ENCODE results near the gene CD160.
"Not testable (repeated sequence)": the region's sequence is repeated elsewhere in the genome, so short reads cannot be mapped to it uniquely, and the experiment has no call there.

The CD160 gene

DNA sequence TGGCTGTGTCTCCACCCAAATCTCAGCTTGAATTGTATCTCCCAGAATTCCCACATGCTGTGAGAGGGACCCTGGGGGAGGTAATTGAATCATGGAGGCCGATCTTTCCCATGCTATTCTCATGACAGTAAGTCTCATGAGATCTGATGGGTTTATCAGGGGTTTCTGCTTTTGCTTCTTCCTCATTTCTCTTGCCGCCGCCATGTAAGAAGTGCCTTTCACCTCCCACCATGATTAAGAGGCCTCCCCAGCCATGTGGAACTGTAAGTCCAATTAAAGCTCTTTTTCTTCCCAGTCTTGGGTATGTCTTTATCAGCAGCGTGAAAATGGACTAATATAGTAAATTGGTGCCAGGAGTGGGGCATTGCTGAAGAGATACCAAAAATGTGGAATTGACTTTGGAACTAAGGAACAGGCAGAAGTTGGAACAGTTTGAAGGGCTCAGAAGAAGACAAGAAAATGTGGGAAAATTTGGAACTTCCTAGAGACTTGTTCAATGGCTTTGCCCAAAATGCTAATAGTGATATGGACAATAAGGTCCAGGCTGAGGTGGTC is 41.2 kb downstream of the CD160 start:
- not testable (repeated sequence) for DNase-seq

DNA sequence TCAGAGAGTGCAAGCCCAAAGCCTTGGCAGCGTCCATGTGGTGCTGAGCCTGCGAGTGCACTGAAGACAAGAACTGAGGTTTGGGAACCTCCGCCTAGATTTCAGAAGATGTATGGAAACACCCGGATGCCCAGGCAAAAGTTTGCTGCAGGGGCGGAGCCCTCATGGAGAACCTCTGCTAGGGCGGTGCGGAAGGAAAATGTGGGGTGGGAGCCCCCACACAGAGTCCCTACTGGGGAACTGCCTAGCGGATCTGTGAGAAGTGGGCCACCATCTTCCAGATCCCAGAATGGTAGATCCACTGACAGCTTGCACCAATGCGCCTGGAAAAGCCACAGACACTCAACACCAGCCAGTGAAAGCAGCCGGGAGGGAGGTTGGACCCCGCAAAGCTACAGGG is 42.2 kb downstream of the CD160 start:
- not testable (repeated sequence) for DNase-seq

DNA sequence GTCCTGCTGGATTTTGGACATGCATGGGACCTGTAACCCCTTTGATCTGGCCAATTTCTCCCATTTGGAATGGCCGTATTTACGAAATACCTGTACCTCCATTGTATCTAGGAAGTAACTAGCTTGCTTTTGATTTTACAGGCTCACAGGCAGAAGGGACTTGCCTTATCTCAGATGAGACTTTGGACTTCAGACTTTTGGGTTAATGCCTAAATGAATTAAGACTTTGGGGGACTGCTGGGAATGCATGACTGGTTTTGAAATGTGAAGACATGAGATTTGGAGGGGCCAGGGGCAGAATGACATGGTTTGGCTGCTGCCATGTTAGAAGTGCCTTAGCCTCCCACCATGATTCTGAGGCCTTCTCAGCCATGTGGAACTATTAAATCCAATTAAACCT is 42.7 kb downstream of the CD160 start:
- not testable (repeated sequence) for DNase-seq

DNA sequence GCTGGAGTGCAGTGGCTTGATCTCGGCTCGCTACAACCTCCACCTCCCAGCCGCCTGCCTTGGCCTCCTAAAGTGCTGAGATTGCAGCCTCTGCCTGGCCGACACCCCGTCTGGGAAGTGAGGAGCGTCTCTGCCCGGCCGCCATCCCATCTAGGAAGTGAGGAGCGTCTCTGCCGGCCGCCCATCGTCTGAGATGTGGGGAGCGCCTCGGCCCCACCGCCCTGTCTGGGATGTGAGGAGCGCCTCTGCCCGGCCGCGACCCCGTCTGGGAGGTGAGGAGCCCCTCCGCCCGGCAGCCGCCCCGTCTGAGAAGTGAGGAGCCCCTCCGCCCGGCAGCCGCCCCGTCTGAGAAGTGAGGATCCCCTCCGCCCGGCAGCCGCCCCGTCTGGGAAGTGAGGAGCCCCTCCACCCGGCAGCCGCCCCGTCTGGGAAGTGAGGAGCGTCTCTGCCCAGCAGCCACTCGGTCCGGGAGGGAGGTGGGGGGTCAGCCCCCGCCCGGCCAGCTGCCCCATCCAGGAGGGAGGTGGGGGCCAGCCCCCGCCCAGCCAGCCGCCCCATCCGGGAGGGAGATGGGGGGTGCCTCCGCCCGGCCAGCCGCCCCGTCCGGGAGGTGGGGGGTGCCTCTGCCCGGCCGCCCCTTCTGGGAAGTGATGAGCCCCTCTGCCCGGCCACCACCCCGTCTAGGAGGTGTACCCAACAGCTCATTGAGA is 45.1 kb downstream of the CD160 start:
- DNase-seq = not testable (repeated sequence)

DNA sequence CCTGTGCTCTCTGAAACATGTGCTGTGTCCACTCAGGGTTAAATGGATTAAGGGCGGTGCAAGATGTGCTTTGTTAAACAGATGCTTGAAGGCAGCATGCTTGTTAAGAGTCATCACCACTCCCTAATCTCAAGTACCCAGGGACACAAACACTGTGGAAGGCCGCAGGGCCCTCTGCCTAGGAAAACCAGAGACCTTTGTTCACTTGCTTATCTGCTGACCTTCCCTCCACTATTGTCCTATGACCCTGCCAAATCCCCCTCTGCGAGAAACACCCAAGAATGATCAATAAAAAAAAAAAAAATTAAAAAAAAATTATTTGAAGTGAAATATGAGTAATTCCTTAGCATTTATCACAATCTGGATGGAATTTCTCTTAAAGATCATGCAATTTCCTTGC is 45.8 kb downstream of the CD160 start:
- DNase-seq = not testable (repeated sequence)

DNA sequence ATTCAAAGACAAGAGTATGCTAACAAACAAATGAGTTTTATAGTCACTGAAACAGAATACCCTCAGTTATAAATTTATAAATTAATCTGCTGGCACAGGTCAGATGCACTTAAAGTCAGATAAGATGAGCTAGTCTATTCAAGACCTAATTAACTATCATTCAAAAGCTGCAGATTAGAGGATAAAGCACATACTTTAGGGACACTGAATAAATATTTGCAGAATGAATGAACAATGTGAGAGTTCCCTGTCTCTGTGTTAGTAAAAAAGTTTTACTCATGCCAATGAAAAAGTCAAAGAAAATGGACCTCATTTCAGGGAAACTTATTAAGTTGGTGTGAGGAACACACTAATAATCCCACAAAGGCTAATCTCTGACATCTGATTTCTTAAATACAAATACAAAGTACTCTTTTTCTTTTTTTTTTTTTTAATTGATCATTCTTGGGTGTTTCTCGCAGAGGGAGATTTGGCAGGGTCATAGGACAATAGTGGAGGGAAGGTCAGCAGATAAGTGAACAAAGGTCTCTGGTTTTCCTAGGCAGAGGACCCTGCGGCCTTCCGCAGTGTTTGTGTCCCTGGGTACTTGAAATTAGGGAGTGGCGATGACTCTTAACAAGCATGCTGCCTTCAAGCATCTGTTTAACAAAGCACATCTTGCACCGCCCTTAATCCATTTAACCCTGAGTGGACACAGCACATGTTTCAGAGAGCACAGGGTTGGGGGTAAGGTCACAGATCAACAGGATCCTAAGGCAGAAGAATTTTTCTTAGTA is 46.5 kb downstream of the CD160 start:
- DNase-seq = not testable (repeated sequence)

DNA sequence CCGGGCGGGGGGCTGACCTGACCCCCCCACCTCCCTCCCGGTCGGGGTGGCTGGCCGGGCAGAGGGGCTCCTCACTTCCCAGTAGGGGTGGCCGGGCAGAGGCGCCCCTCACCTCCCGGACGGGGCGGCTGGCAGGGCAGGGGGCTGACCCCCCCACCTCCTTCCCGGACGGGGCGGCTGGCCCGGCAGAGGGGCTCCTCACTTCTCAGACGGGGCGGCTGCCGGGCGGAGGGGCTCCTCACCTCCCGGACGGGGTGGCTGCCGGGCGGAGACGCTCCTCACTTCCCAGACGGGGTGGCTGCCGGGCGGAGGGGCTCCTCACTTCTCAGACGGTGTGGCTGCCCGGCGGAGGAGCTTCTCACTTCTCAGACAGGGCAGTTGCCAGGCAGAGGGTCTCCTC is 47.6 kb downstream of the CD160 start:
- DNase-seq = not testable (repeated sequence)

DNA sequence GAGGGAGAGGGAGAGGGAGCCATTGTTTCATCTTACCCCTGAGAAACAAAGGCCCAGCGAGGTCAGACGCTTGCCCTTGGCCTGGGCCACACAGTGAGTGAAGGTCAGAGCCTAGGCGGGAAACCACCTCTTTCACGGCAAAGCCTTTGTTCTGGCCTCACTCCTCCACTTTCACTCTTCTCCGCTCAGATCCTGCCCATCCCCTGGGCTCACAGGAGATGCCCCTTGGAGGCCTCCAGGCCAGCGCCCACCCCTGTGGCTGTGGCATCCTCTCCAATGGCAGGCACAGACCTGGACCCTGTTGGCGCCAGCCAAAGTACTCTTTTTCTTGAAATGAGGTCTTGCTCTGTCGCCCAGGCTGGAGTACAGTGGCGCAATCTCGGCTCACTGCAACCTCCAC is 48.7 kb downstream of the CD160 start:
- not testable (repeated sequence) for DNase-seq

DNA sequence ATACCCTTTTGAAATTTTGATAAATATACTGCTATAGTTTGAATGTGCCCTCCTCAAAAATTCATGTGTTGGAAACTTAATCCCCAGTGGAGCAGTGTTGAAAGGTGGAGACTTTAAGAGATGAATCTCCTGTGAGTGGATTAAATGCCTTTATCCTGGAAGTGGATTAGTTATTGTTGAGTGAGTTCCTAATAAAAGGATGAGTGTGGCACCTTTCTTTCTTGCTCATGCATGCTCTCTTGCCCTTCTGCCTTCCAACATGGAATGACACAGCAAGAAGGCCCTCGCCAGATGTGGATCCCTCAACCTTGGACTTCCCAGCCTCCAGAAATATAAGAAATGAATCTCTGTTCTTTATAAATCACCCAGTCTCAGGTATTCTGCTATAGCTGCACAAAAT is 51.8 kb downstream of the CD160 start:
- no peak for DNase-seq

DNA sequence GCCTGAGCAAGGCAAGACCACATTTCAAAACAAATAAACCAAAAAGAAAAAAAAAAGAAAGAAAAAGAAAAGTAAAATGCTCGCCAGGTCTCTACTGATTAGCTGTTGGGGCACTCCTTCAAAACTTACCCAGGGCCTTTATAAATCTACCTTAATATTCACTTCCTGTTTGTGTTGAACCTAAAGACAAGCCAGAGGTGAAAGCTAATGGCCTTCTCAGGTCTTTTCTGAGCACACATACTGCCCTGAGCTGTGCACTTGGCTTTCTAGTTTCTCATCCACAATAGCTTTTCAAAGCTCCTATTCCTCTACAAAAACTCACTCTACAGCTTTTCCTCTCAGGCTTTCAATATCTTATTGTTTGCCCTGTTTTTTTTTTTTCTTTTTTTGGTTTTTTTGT is 54.1 kb downstream of the CD160 start:
- no peak for DNase-seq

DNA sequence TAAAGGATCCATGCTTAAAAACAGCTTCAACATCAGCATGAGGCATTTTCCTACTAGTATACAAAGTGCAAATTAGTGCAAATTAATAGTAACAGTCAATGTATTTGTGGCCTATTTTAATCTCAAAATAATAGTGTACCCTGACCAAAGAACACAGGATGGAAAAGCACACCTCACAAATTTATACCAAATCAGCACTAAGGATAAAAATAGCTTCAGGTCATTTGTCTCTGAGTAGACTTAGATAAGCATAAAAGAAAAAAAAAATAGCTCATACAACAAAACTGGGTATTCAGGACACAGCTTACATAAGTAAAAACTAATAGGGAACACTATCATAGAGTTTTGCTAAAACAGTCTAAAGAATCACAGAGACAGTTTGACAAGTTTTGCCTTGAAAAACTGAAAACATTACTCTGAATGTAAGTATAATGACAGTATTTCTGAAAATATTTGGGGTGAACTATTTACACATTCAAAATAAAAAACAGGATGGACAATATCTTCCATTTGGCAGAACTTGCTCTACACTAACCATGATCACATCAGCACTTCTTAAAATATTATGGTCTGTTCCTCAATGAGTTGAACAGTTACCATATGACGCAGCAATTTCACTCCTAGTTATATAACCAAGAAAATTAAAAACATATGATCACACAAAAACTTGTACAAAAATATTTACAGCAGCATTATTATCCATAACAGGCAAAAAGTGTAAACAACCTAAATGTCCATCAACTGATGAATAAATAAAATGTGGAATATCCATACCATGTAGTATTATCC is 58.3 kb downstream of the CD160 start:
- DNase-seq = no peak

DNA sequence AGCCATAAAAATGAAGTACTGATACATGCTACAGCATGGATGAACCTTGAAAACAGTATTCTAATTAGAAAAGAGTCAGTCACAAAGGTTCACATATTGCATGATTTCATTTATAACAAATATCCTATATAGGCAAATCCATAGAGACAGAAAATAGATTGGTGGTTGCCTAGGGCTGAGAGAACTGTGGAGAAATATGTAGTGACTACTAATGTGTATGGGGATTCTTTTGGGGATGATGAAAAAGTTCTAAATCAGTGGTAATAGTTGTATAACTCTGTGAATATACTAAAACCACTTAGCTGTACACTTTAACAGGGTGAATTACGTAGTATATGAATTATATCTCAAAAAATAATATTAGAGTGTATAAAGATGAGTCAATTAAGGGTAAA is 58.8 kb downstream of the CD160 start:
- no peak for DNase-seq

DNA sequence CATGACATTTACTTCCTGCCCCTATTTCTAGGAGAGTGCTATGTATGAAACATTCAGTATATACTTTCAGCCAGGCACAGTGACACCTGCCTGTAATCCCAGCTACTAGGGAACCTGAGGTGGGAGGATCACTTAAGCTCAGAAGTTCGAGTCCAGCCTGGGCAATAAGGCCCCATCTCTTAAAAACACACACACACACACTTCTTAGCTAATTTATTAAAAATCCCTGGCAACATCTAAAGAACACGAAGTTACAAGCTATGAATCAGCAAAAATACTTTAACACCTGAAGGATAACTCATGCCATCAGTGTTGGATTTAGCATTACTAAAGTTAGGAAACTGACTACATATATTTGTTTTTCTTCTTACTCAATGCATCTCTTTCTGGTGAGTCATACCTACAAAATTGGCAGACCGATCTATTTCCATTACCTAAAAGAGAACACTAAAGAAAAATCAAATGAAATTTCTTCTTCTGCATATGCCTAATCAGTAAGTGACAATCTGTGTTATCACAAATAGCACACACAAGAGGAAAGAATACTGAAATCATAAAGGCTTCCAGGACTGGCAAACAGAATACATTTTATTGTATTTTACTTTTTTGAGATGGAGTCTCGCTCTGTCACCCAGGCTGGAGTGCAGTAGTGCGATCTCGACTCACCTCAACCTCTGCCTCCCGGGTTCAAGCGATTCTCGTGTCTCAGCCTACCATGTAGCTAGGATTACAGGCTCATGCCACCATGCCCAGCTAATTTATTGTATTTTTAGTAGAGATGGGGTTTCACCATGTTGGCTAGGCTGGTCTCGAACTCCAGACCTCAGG is 63.2 kb downstream of the CD160 start:
- no peak for DNase-seq

DNA sequence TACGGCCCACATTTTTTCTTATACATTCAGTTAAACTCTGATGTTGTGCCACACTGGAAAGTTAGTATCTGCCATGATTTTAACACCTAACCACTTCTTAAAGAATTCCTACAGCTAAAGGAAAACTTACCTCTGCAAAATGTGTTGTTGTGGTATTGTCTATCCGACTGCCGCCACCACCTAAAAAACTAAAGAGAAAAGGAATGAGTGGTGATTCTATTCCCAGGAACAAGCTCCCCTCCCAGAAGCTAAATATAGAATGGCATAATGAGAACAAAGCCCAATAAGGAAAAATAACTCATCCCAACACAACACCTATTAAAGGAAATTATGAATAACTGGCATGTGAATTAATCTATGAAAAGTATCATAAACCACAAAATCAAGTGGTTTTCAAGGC is 65.1 kb downstream of the CD160 start:
- no peak for DNase-seq

DNA sequence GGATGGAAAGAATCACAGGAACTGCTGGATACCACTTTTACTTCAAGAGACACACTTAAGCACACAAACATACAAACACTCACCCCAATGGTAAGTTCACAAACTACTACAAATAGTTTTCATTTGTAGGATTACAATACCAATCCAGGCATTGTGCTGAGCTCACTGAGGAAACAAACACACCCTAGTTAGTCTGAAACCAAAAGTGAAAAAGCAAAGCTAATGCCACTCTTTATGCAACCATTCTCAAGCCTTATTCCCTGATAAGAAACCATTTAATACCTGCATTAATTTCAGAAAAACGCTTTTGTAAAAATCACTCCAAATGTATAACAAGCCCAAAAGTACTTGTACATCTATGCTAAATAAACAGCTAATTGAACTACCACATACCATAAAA is 66.2 kb downstream of the CD160 start:
- DNase-seq = no peak

DNA sequence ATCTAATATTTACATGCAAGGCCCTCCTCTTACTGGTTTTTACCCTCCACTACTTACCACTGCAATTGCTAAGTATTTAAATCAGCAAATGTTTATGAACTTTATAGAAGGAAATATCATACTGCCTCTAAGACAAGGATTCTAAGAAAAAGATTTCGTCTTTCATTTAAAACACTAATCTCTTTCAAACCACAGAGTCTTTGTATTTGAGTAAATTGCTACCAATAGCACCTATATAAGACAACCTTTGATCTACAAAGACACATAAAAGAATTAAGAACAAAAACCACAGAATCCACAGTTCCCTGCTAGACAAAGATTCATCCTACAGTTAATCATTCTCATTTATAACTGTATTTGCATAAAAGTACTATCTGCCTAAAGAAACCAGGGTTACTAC is 67.0 kb downstream of the CD160 start:
- no peak for DNase-seq

DNA sequence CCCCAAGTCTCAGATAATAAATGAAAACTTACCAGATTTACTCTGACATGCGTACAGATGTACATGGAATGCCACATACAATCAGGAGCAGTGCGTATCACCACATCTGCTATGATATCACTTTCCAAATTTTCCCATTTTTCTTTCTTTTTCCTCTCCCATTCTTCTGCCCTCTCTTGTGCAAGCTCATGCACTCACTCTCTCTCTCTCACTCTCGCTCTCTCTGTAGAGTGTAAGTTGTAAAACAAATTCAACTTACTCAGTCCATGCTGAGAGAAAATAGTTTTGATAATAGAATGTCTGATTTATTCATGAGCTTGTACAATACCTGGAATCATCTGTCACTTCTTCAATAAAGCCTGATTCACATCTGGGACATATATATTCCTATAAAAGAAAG is 69.3 kb downstream of the CD160 start:
- no peak for DNase-seq
